ENCODE measurements around the gene RALGPS2. TPM values are rescaled to one million over a fixed set of nuclear protein-coding genes. Genes with fewer than 3 reads are reported as not detected.
A peak's percentile ranks its signal among the peaks of the same experiment; 100 is the strongest.

The RALGPS2 gene

GRCh38 chr1:178969226-178969987 is 244.4 kb downstream of the RALGPS2 start:
- Histone ChIP-seq H3K79me1 (ENCODE audit: low read depth, low read length) (no peaks in the 10 kb centered on the region), H3K4me2 (ENCODE audit: insufficient read depth, low read length, poor library complexity, severe bottlenecking) (no peak overlapping the region), H3K27me3 (ENCODE audit: control insufficient read depth in 3 of 3, insufficient read depth in 3 of 3, low read depth in 1 of 3, low read length in 3 of 3) (no peaks in the 10 kb centered on the region), H3K4ac (ENCODE audit: low read length) (no peak overlapping the region), H4K91ac (ENCODE audit: low read depth, low read length, poor library complexity) (no peak overlapping the region), H2AK5ac (ENCODE audit: low read depth, low read length) (no peak overlapping the region), H2BK12ac (ENCODE audit: low read length) (peak overlapping the region; percentile 35), H3K23ac (ENCODE audit: low read depth, low read length, poor library complexity) (peak overlapping the region; percentile 46), H2BK5ac (ENCODE audit: low read length) (no peak overlapping the region), H2BK120ac (ENCODE audit: low read depth, low read length) (no peak overlapping the region), H2BK15ac (ENCODE audit: low read length) (no peak overlapping the region), H3K9me3 (replicated peaks in 1 of 2; ENCODE audit: control insufficient read depth in 2 of 2, insufficient read depth in 1 of 2, low read depth in 1 of 2, low read length in 2 of 2) (no peaks in the 10 kb centered on the region), H2AFZ (ENCODE audit: low read length) (no peak overlapping the region), H3K36me3 (replicated peaks in 1 of 2; ENCODE audit: control insufficient read depth in 2 of 2, insufficient read depth in 2 of 2, low read length in 2 of 2) (no peaks in the 10 kb centered on the region), H4K8ac (ENCODE audit: low read depth, low read length) (no peak overlapping the region), H3K27ac (replicated peaks; ENCODE audit: low read length) (no peak overlapping the region), H3K9ac (ENCODE audit: low read depth, low read length, poor library complexity) (no peak overlapping the region), H3K18ac (ENCODE audit: low read length) (no peak overlapping the region), H3K14ac (ENCODE audit: low read length) (no peak overlapping the region), H3K4me3 (ENCODE audit: low read length in 2 of 2) (peak overlapping the region in 1 of 2 donors; percentile 35), H3K4me1 (ENCODE audit: control insufficient read depth in 2 of 2, insufficient read depth in 1 of 2, low read depth in 1 of 2, low read length in 2 of 2) (peaks cover 8 to 9% of the 10 kb centered on the region in 2 donors)
- no peak for DNase-seq (ENCODE audit: low spot score)
- no CpG with 5 or more reads among the region's 9 CpGs for WGBS, 2 donors (ENCODE audit: extremely low coverage in 2 of 2, insufficient read length in 2 of 2, insufficient replicate concordance in 1 of 2)

GRCh38 chr1:178970184-178970583 is 245.1 kb downstream of the RALGPS2 start:
- no peaks in the 10 kb centered on the region for H3K27me3 ChIP-seq (ENCODE audit: control insufficient read depth in 3 of 3, insufficient read depth in 3 of 3, low read depth in 1 of 3, low read length in 3 of 3)
- H3K14ac ChIP-seq (ENCODE audit: low read length): no peak overlapping the region
- H2AFZ ChIP-seq (ENCODE audit: low read length): no peak overlapping the region
- no peak for DNase-seq (ENCODE audit: low spot score)
- H3K9ac ChIP-seq (ENCODE audit: low read depth, low read length, poor library complexity): peak overlapping the region; percentile 6
- H3K18ac ChIP-seq (ENCODE audit: low read length): no peak overlapping the region
- peaks cover 0 to under 1% of the 10 kb centered on the region in 2 donors for H3K9me3 ChIP-seq (replicated peaks in 1 of 2; ENCODE audit: control insufficient read depth in 2 of 2, insufficient read depth in 1 of 2, low read depth in 1 of 2, low read length in 2 of 2)
- no peak overlapping the region for H4K91ac ChIP-seq (ENCODE audit: low read depth, low read length, poor library complexity)
- no peak overlapping the region for H3K27ac ChIP-seq (replicated peaks; ENCODE audit: low read length)
- H3K79me1 ChIP-seq (ENCODE audit: low read depth, low read length): no peaks in the 10 kb centered on the region
- no peak overlapping the region for H3K4me2 ChIP-seq (ENCODE audit: insufficient read depth, low read length, poor library complexity, severe bottlenecking)
- no peak overlapping the region for H2BK12ac ChIP-seq (ENCODE audit: low read length)
- H3K4me3 ChIP-seq (ENCODE audit: low read length in 2 of 2): no peak overlapping the region
- H3K23ac ChIP-seq (ENCODE audit: low read depth, low read length, poor library complexity): no peak overlapping the region
- no peak overlapping the region for H2BK120ac ChIP-seq (ENCODE audit: low read depth, low read length)
- no peak overlapping the region for H3K4ac ChIP-seq (ENCODE audit: low read length)
- no peak overlapping the region for H2BK15ac ChIP-seq (ENCODE audit: low read length)
- peaks cover 8 to 9% of the 10 kb centered on the region in 2 donors for H3K4me1 ChIP-seq (ENCODE audit: control insufficient read depth in 2 of 2, insufficient read depth in 1 of 2, low read depth in 1 of 2, low read length in 2 of 2)
- WGBS, 2 donors (ENCODE audit: extremely low coverage in 2 of 2, insufficient read length in 2 of 2, insufficient replicate concordance in 1 of 2): no CpG with 5 or more reads among the region's 5 CpGs
- no peak overlapping the region for H2BK5ac ChIP-seq (ENCODE audit: low read length)
- H2AK5ac ChIP-seq (ENCODE audit: low read depth, low read length): peak overlapping the region; percentile 44
- no peak overlapping the region for H4K8ac ChIP-seq (ENCODE audit: low read depth, low read length)
- H3K36me3 ChIP-seq (replicated peaks in 1 of 2; ENCODE audit: control insufficient read depth in 2 of 2, insufficient read depth in 2 of 2, low read length in 2 of 2): no peaks in the 10 kb centered on the region

Small RNA genes within 50 kb of the gene (small RNA-seq; reads per million reads assigned to genes)
- gene MIR4424 (ENCODE audit: insufficient read depth) (2.8 reads per million), gene RF00092 (ENCODE audit: insufficient read depth) (not detected)
